Camera-type eye (tissue), 1 donor: ENCODE measurements around the gene IFNA6. TPM values are rescaled to one million over a fixed set of nuclear protein-coding genes. Genes with fewer than 3 reads are reported as not detected.

Source experiments
- total RNA-seq: library from RNA; depleted of rRNA; stranded (reverse); fragments of >200 nt; gene quantifications from one replicate; pipeline ENCODE4 v1.2.3, GENCODE V29; 2014

IFNA6 gene
- not detected for total RNA-seq

GRCh38 chr9:21350787-21351186 is at the start of gene IFNA6:
Gene IFNA6 (minus strand): TSS chr9:21350887. CDS start chr9:21350887, 0 bp downstream.

DNA sequence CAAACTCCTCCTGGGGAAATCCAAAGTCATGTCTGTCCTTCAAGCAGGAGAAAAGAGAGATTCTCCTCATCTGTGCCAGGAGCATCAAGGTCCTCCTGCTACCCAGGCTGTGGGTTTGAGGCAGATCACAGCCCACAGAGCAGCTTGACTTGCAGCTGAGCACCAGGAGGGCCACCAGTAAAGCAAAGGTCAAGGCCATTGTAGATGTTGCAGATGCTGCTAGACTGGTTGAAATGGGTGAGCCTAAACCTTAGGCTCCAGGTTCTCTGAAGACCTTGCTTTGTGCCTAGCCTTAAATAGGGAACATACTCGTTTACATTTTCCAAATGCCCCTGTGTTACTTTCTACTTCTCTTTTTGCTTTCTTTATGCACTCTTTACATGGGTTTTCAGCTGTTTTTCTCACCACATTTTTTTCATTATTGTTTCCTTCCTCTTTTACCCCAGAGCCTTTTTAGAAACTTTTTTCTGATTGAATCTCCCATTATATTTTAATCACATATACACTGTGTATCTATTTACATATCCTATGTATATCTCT is 34.5 kb upstream of the IFNA6 start, which contains the start of gene IFNA2:
Gene IFNA2 (minus strand): TSS at position 268 of the 540 bp plus-strand sequence. CDS start 69 bp downstream, at position 199.

GRCh38 chr9:21367957-21368356 is 17.3 kb upstream of the IFNA6 start, which contains the start of gene IFNA13:
Gene IFNA13 (minus strand): TSS chr9:21368057. CDS start chr9:21368010, 47 bp downstream.

DNA sequence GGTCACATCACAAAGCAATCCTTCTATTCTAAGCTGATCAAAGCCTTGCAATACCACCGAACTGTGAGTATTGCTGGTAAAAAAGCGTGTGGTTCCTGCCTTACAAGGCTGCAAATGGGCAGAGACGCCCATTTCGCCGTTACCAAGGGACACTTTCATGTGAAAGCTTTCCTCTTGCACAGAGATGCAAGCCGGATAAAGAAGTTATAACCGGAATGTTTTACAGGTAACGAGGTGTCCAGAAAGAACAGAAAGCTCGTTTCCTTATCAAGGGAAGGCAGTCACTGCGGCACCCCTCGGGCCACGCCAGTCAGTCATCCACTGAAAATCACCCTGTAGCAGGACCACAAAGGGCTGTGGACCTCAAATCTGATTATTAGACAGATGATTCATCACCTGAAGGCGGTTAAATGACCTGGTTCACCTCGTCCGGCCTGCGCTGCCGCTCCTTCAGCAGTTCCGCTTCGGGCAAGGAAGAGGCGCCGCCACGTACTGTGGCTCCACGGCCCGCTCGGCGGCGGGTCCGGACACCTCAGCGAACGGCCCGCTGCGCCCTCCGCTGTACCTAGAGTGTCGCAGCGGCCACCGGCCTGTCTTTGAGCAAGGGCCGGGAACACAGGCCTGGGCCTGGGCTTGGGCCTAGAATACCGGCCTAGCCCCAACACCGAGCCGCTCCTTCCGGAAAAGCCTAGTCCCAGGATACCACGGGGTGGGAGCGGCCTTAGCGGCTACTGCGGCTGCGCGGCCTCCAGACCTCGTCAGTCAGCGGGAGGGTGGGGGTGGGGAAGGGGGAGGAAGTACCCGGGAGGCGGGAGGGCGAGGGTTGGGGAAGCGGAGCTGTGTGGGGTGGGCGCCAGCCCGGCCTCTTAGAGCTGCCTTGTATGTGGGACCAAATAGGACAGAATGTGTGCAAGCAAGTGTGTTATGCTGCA is 15.7 kb downstream of the IFNA6 start, which contains the start of gene KLHL9:
Gene KLHL9 (minus strand): TSS at position 704 of the 932 bp plus-strand sequence. CDS start 545 bp downstream, at position 159.

GRCh38 chr9:21305213-21305612 is 45.5 kb downstream of the IFNA6 start, which contains the start of gene IFNA5:
Gene IFNA5 (minus strand): TSS chr9:21305313. CDS start chr9:21305256, 57 bp downstream.

Other genes starting within 250 kb of the IFNA6 start
- gene IFNW1, start 209.1 kb downstream of the IFNA6 start, total RNA-seq = not detected
- not detected for gene IFNA21, start 184.2 kb downstream of the IFNA6 start, total RNA-seq
- not detected for gene IFNA4, start 163.3 kb downstream of the IFNA6 start, total RNA-seq
- not detected for gene IFNA7, start 148.7 kb downstream of the IFNA6 start, total RNA-seq
- not detected for gene IFNA10, start 143.7 kb downstream of the IFNA6 start, total RNA-seq
- not detected for gene IFNA16, start 133.6 kb downstream of the IFNA6 start, total RNA-seq
- gene IFNA17, start 122.7 kb downstream of the IFNA6 start, total RNA-seq = not detected
- not detected for gene IFNA14, start 110.9 kb downstream of the IFNA6 start, total RNA-seq
- gene IFNA5, start 45.6 kb downstream of the IFNA6 start, total RNA-seq = not detected
- 68.1 TPM for gene KLHL9, start 15.5 kb downstream of the IFNA6 start, total RNA-seq
- not detected for gene IFNA13, start 17.2 kb upstream of the IFNA6 start, total RNA-seq
- gene IFNA2, start 34.5 kb upstream of the IFNA6 start, total RNA-seq = not detected
- gene IFNA8, start 58.2 kb upstream of the IFNA6 start, total RNA-seq = not detected
- not detected for gene IFNA1, start 89.6 kb upstream of the IFNA6 start, total RNA-seq
- gene IFNE, start 131.4 kb upstream of the IFNA6 start, total RNA-seq = not detected